ENCODE data around the gene CMKLR1. TPM values are rescaled to one million over a fixed set of nuclear protein-coding genes. Genes with fewer than 3 reads are reported as not detected.

Gene CMKLR1
- total and polyA plus RNA-seq, 2 donors (not counting 3 experiments of a cell fraction or from before 2014, with no cell fraction given): 0.61 TPM; not detected in 1

DNA sequence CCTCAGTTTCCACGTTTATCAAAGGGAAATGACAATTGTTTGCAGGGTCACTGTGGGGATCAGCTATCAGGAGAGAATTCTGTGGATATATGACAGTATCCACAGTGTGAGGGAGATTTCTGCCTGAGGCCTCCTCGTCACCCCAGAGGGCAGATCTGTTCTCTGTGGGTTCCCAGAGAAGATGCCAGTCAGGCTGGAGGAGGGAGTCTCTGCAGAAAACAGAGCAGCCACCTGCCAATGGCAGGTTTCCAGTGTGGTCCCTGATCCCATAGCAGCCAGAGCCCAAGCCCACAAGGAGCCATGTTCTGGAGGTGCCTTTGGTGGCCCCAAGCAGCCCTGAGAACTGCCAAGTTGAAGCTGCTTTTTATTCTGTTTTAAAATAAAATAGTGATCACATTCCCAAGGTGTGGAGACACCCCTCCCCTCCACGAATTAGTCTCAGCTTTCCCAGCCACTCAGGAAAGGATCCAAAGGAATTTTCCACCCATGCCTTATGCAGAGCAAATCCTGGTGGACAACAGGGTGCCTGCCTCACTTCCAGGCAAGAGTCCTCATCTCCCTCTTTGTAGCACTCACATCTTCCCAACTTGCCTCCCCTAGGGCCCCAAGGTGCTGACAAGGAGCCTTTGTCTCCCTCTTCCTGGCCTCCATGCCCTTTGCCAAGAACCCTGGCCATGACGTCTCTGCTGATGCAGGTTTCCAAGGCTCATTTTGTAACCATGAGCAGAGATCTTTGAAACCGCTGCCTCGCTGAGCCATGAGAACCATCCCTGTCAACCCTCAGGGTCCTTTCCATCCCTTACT is 20.4 kb downstream of the CMKLR1 start:
- CTCF ChIA-PET: no interaction called here
- intact Hi-C loops (cut with micrococcal nuclease) (no loop called here), dilution Hi-C loops (cut with MboI; ENCODE audit: extremely low pct_ligation_motif_present, low sequenced_read_pairs) (no loop called here)
- H3K9me3 ChIP-seq (replicated peaks; ENCODE audit: control insufficient read depth, insufficient read depth, low read length): no peaks in the 10 kb centered on the region
- POLR2A ChIA-PET: no interaction called here
- peaks cover 7% of the 10 kb centered on the region for H3K4me1 ChIP-seq (ENCODE audit: control insufficient read depth, extremely low read depth, insufficient read depth, low read length)
- DNase-seq (ENCODE audit: low read depth, low spot score) (no peak), FAIRE-seq (no peak)
- H3K4me2 ChIP-seq (ENCODE audit: insufficient read depth, low read length): no peak overlapping the region
- no peaks in the 10 kb centered on the region for H4K20me1 ChIP-seq (replicated peaks; ENCODE audit: control insufficient read depth, extremely low read depth, insufficient read depth, low read length)
- TF ChIP-seq POLR2A (IDR thresholded peaks at IDR 0.05; ENCODE audit: low read depth, low read length) (no peak), GATA2 (IDR thresholded peaks at IDR 0.05; ENCODE audit: insufficient read depth, insufficient read length, low read depth, low read length) (no peak), FOS (IDR thresholded peaks at IDR 0.05; ENCODE audit: borderline replicate concordance, insufficient read depth, low read length) (no peak), MYC (IDR thresholded peaks at IDR 0.05; ENCODE audit: low read depth, low read length) (no peak), EZH2 (IDR thresholded peaks at IDR 0.05; ENCODE audit: borderline replicate concordance, low read depth, low read length, severe bottlenecking) (no peak), JUN (IDR thresholded peaks at IDR 0.05; ENCODE audit: borderline replicate concordance, insufficient read depth, insufficient read length, low read depth) (no peak), POLR2AphosphoS5 (IDR thresholded peaks at IDR 0.05; ENCODE audit: insufficient read depth, low read depth, low read length) (no peak)
- TF ChIP-seq, protein P1, sequence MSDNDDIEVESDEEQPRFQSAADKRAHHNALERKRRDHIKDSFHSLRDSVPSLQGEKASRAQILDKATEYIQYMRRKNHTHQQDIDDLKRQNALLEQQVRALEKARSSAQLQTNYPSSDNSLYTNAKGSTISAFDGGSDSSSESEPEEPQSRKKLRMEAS (IDR thresholded peaks at IDR 0.05; ENCODE audit: insufficient read depth, insufficient read length): no peak
- TF ChIP-seq, protein P2, sequence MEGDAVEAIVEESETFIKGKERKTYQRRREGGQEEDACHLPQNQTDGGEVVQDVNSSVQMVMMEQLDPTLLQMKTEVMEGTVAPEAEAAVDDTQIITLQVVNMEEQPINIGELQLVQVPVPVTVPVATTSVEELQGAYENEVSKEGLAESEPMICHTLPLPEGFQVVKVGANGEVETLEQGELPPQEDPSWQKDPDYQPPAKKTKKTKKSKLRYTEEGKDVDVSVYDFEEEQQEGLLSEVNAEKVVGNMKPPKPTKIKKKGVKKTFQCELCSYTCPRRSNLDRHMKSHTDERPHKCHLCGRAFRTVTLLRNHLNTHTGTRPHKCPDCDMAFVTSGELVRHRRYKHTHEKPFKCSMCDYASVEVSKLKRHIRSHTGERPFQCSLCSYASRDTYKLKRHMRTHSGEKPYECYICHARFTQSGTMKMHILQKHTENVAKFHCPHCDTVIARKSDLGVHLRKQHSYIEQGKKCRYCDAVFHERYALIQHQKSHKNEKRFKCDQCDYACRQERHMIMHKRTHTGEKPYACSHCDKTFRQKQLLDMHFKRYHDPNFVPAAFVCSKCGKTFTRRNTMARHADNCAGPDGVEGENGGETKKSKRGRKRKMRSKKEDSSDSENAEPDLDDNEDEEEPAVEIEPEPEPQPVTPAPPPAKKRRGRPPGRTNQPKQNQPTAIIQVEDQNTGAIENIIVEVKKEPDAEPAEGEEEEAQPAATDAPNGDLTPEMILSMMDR (IDR thresholded peaks at IDR 0.05; ENCODE audit: extremely low read depth in 1 of 2, insufficient read depth in 1 of 2, low read depth in 1 of 2, low read length in 2 of 2): no peak
- H3K36me3 ChIP-seq (ENCODE audit: control insufficient read depth in 2 of 2, extremely low read depth in 1 of 2, insufficient read depth in 2 of 2, low read length in 2 of 2): no peaks in the 10 kb centered on the region
- no peak overlapping the region for H3K27ac ChIP-seq (ENCODE audit: insufficient read depth, low read depth, low read length)
- BruUV-seq (replicated peaks): no TSS peak
- H2AFZ ChIP-seq (ENCODE audit: low read depth, low read length): no peak overlapping the region
- no peaks in the 10 kb centered on the region for H3K9me1 ChIP-seq (replicated peaks; ENCODE audit: control insufficient read depth, extremely low read depth, insufficient read depth, low read length)
- H3K4me3 ChIP-seq (replicated peaks in 1 of 3; ENCODE audit: insufficient read depth in 1 of 3, low read depth in 1 of 3, low read length in 3 of 3): no peak overlapping the region
- peaks cover 2 to 9% of the 10 kb centered on the region in 2 experiments for H3K27me3 ChIP-seq (ENCODE audit: control insufficient read depth in 2 of 2, insufficient read depth in 2 of 2, low read length in 2 of 2)
- no peaks in the 10 kb centered on the region for H3K79me2 ChIP-seq (ENCODE audit: control insufficient read depth, insufficient read depth, low read length)
- H3K9ac ChIP-seq (replicated peaks; ENCODE audit: extremely low read depth, insufficient read depth, low read length): no peak overlapping the region
